IMR-90 (cell line): ENCODE results near the gene AMBRA1. TPM values are rescaled to one million over a fixed set of nuclear protein-coding genes. Genes with fewer than 3 reads are reported as not detected.

Experiments
- ATAC-seq: fragments of 200-7000 bp; cut with Tn5 transposase; 2 replicates; pipeline ENCODE4 v1.9.1; 2020; ENCODE audit warnings: low read depth, mild to moderate bottlenecking, moderate library complexity
- BruUV-seq: library from RNA; stranded (reverse); fragments of 400-500 nt; replicated peaks from 2 replicates; lab custom pipeline; 2021; lab: Mats Ljungman, UMichigan
- CTCF ChIA-PET: fragments of 300-600 bp; formaldehyde crosslinking; extraction: SDS; loops from one replicate; lab custom pipeline; 2021; ENCODE audit warnings: antibody characterized with exemption; lab: Yijun Ruan, JAX
- POLR2A ChIA-PET: fragments of 300-600 bp; sonication (Branson Sonifier 250); formaldehyde crosslinking; loops from one replicate; lab custom pipeline; 2022; ENCODE audit warnings: antibody characterized with exemption; ENCODE audit not compliant: unreplicated experiment; lab: Charles Lee
- DNase-seq: peaks from one replicate; pipeline ENCODE4 v3.0.0; 2013
- H2AFZ ChIP-seq: replicated peaks from 2 replicates; pipeline ENCODE3; 2013; ENCODE audit warnings: low read length, mild to moderate bottlenecking; ENCODE audit not compliant: poor library complexity
- H2AK5ac ChIP-seq: 2 replicates; pipeline ENCODE4 v1.6.1; 2013; ENCODE audit warnings: low read depth, low read length, inconsistent platforms
- H2AK9ac ChIP-seq: replicated peaks from 2 replicates; pipeline ENCODE3; 2013; ENCODE audit warnings: mild to moderate bottlenecking, low read depth, low read length, moderate library complexity; ENCODE audit not compliant: poor library complexity
- H2BK120ac ChIP-seq: 2 replicates; pipeline ENCODE4 v1.6.1; 2013; ENCODE audit warnings: low read depth, low read length, inconsistent platforms
- H2BK15ac ChIP-seq: 3 replicates; pipeline ENCODE4 v1.6.1; 2013; ENCODE audit warnings: low read depth, low read length, inconsistent platforms
- H2BK20ac ChIP-seq: 2 replicates; pipeline ENCODE4 v1.6.1; 2013; ENCODE audit warnings: low read depth, mild to moderate bottlenecking, inconsistent platforms, low read length, moderate library complexity
- H2BK5ac ChIP-seq: 2 replicates; pipeline ENCODE4 v1.6.1; 2013; ENCODE audit warnings: mild to moderate bottlenecking, low read depth, low read length, inconsistent platforms; ENCODE audit not compliant: poor library complexity, severe bottlenecking
- H3K14ac ChIP-seq: replicated peaks from 2 replicates; pipeline ENCODE4 v1.6.1; 2013; ENCODE audit warnings: low read depth, low read length, inconsistent platforms
- H3K18ac ChIP-seq: 2 replicates; pipeline ENCODE4 v1.6.1; 2013; ENCODE audit warnings: low read depth, low read length, control low read depth
- H3K23ac ChIP-seq: 2 replicates; pipeline ENCODE4 v1.6.1; 2013; ENCODE audit warnings: low read depth, low read length, inconsistent platforms
- H3K27ac ChIP-seq: 2 replicates; pipeline ENCODE4 v1.5.1; 2013; ENCODE audit warnings: mild to moderate bottlenecking, control low read depth, low read length; ENCODE audit not compliant: insufficient read depth
- H3K27me3 ChIP-seq: 2 replicates; pipeline ENCODE4 v1.6.1; 2013; ENCODE audit warnings: low read length; ENCODE audit not compliant: control insufficient read depth, insufficient read depth
- H3K36me3 ChIP-seq: 2 replicates; pipeline ENCODE4 v1.6.1; 2013; ENCODE audit warnings: low read length, mixed read lengths; ENCODE audit not compliant: control insufficient read depth, insufficient read depth
- H3K4ac ChIP-seq: 2 replicates; pipeline ENCODE4 v1.6.1; 2013; ENCODE audit warnings: low read depth, low read length, inconsistent platforms
- H3K4me1 ChIP-seq: 2 replicates; pipeline ENCODE4 v1.6.1; 2013; ENCODE audit warnings: low read length, mixed read lengths; ENCODE audit not compliant: control insufficient read depth, insufficient read depth
- H3K4me2 ChIP-seq: 2 replicates; pipeline ENCODE4 v1.6.1; 2013; ENCODE audit warnings: low read depth, mild to moderate bottlenecking, control low read depth, low read length, moderate library complexity
- H3K4me3 ChIP-seq: 2 replicates; pipeline ENCODE4 v1.5.1; 2013; ENCODE audit warnings: low read depth, mild to moderate bottlenecking, control low read depth, low read length, moderate library complexity; ENCODE audit not compliant: insufficient read depth
- H3K56ac ChIP-seq: 2 replicates; pipeline ENCODE4 v1.6.1; 2013; ENCODE audit warnings: low read length, inconsistent platforms; ENCODE audit not compliant: insufficient read depth; ENCODE audit errors: extremely low read depth
- H3K79me1 ChIP-seq, 2 experiments: 2 replicates each; pipeline ENCODE4 v1.6.1; 2013; ENCODE audit warnings: low read length in 2 of 2, inconsistent platforms in 1 of 2, low read depth in 1 of 2
- H3K9ac ChIP-seq: 2 replicates; pipeline ENCODE4 v1.6.1; 2013; ENCODE audit warnings: low read depth, low read length, control low read depth
- H3K9me1 ChIP-seq: 2 replicates; pipeline ENCODE4 v1.6.1; 2013; ENCODE audit warnings: low read length, inconsistent platforms; ENCODE audit not compliant: insufficient read depth
- H3K9me3 ChIP-seq: 2 replicates; pipeline ENCODE4 v1.6.1; 2013; ENCODE audit warnings: low read length; ENCODE audit not compliant: control insufficient read depth, insufficient read depth
- H4K20me1 ChIP-seq: 2 replicates; pipeline ENCODE4 v1.6.1; 2013; ENCODE audit warnings: low read length, inconsistent platforms; ENCODE audit not compliant: insufficient read depth
- H4K5ac ChIP-seq: 2 replicates; pipeline ENCODE4 v1.6.1; 2013; ENCODE audit warnings: mild to moderate bottlenecking, low read depth, low read length, control low read depth
- H4K8ac ChIP-seq, 2 experiments: 2 replicates each; pipeline ENCODE4 v1.6.1; 2013; ENCODE audit warnings: low read depth in 2 of 2, low read length in 2 of 2, control low read depth in 1 of 2, inconsistent platforms in 1 of 2
- H4K91ac ChIP-seq: 2 replicates; pipeline ENCODE4 v1.6.1; 2013; ENCODE audit warnings: low read depth, low read length, inconsistent platforms; ENCODE audit not compliant: insufficient read depth
- CEBPB ChIP-seq: IDR thresholded peaks from 2 replicates; pipeline ENCODE4 v1.6.1; 2012; ENCODE audit warnings: low read depth, low read length, improper control_type of control experiment
- CHD1 ChIP-seq: IDR thresholded peaks from 2 replicates; pipeline ENCODE4 v1.6.1; 2012; ENCODE audit warnings: low read depth, low read length, improper control_type of control experiment
- CTCF ChIP-seq: conservative IDR thresholded peaks from 2 replicates; pipeline ENCODE4 v1.5.1; 2012; ENCODE audit warnings: mild to moderate bottlenecking, low read depth, low read length, improper control_type of control experiment
- ELK1 ChIP-seq: fragments of 150-350 bp; IDR thresholded peaks from 2 replicates; pipeline ENCODE4 v1.6.1; 2016; ENCODE audit warnings: low read depth, mild to moderate bottlenecking, low read length, moderate library complexity, borderline replicate concordance
- MAFK ChIP-seq: IDR thresholded peaks from 2 replicates; pipeline ENCODE4 v1.6.1; 2012; ENCODE audit warnings: low read depth, low read length, improper control_type of control experiment
- POLR2A ChIP-seq: IDR thresholded peaks from 2 replicates; pipeline ENCODE4 v1.6.1; 2012; ENCODE audit warnings: mild to moderate bottlenecking, low read depth, low read length
- RAD21 ChIP-seq: IDR thresholded peaks from 2 replicates; pipeline ENCODE4 v1.6.1; 2012; ENCODE audit warnings: low read length, improper control_type of control experiment
- RFX5 ChIP-seq: IDR thresholded peaks from 2 replicates; pipeline ENCODE4 v1.8.0; 2012; ENCODE audit warnings: low read depth, mild to moderate bottlenecking, low read length, moderate library complexity
- WGBS, 2 experiments: methylation state at CpG; one replicate each; pipeline versions ENCODE4 v1.1.5 to v1.1.7; 2013; ENCODE audit warnings: missing lambda C conversion rate in 2 of 2; ENCODE audit not compliant: insufficient read length in 1 of 2; ENCODE audit errors: extremely low coverage in 2 of 2; 5-methylcytosine and 5-hydroxymethylcytosine counted together
- dilution Hi-C: fragments of 300-500 bp; cut with HindIII; formaldehyde crosslinking; loops from one replicate; pipeline ENCODE4 v1.14.3; 2018; ENCODE audit warnings: low sequenced_read_pairs; ENCODE audit not compliant: unreplicated experiment
- in situ Hi-C: fragments of 300-500 bp; cut with MboI; formaldehyde crosslinking; loops from 3 replicates; pipeline ENCODE4 v1.14.3; 2019; ENCODE audit warnings: low sequenced_read_pairs, inconsistent platforms, mixed read lengths
- intact Hi-C: fragments of 100-400 bp; cut with micrococcal nuclease; formaldehyde crosslinking; loops from 2 replicates; pipeline ENCODE4 v1.10.0; 2022
- polyA plus RNA-seq, 3 experiments: library from polyadenylated mRNA; depleted of rRNA; stranded (reverse); fragments of >200 nt; gene quantifications; 2 replicates each; pipeline ENCODE4 v1.2.3, GENCODE V29; 2012; ENCODE audit warnings: low replicate concordance in 1 of 3
- total RNA-seq: library from RNA; depleted of rRNA; stranded (reverse); fragments of >200 nt; gene quantifications from 2 replicates; pipeline ENCODE4 v1.2.3, GENCODE V29; 2012

AMBRA1 gene
- total and polyA plus RNA-seq, 2 of the 4 experiments (the other 2 are of a cell fraction), result 9.4 to 18.3 TPM

GRCh38 chr11:46551261-46551660 lies 42.6 kb downstream of the AMBRA1 start:
- no peak for TF ChIP-seq ELK1
- no peak for TF ChIP-seq CEBPB
- TF ChIP-seq CHD1, result no peak
- TF ChIP-seq RFX5, result no peak
- TF ChIP-seq POLR2A, result no peak
- TF ChIP-seq MAFK, result no peak
- no peak for TF ChIP-seq CTCF
- TF ChIP-seq RAD21, result no peak
- Histone ChIP-seq H2BK20ac (no peak overlapping the region), H2AK9ac (no peak overlapping the region), H4K91ac (no peak overlapping the region), H2AFZ (no peak overlapping the region), H2BK5ac (no peak overlapping the region), H4K20me1 (peaks cover 35% of the 10 kb centered on the region), H3K9ac (no peak overlapping the region), H3K4ac (no peak overlapping the region), H3K27me3 (no peaks in the 10 kb centered on the region), H3K36me3 (peaks cover 6% of the 10 kb centered on the region), H3K4me1 (peaks cover 14% of the 10 kb centered on the region), H3K27ac (no peak overlapping the region), H3K9me3 (no peaks in the 10 kb centered on the region), H3K9me1 (peaks cover 5% of the 10 kb centered on the region), H3K23ac (no peak overlapping the region), H3K4me2 (no peak overlapping the region), H2BK15ac (no peak overlapping the region), H4K5ac (no peak overlapping the region), H3K18ac (no peak overlapping the region), H3K14ac (no peak overlapping the region), H3K79me1 (peaks cover 17 to 64% of the 10 kb centered on the region in 2 experiments), H3K56ac (no peak overlapping the region), H3K4me3 (no peak overlapping the region), H2AK5ac (no peak overlapping the region), H2BK120ac (no peak overlapping the region), H4K8ac (no peak overlapping the region)
- ChIA-PET CTCF (interaction anchor here (0.6 kb wide), 1 partner anchor 41 kb away, joined by 5 read pairs; no protein-coding TSS in a partner anchor), POLR2A (interaction anchor here (0.6 kb wide), 1 partner anchor 1592 kb away, joined by 4 read pairs; no protein-coding TSS in a partner anchor)
- no TSS peak for BruUV-seq
- DNase-seq (no peak), ATAC-seq (no peak)
- intact Hi-C loops, result no loop called here
- dilution Hi-C loops, result no loop called here
- in situ Hi-C loops, result no loop called here
- no CpG with 5 or more reads among the region's 7 CpGs for WGBS, 2 experiments
